Activated naive CD4-positive, alpha-beta T cell treated with anti-CD3 and anti-CD28 coated beads, Interleukin-2, amount 10 ng/mL, durations not matched to agents 7 days and 5 days (primary cell): Measurements from ENCODE around the gene CFAP54.
"Not testable (repeated sequence)": the region's sequence is repeated elsewhere in the genome, so short reads cannot be mapped to it uniquely, and the experiment has no call there.

Source experiments
- CTCF ChIA-PET: fragments of 350-600 bp; sonication (Branson Sonifier 250); formaldehyde crosslinking; loops from one replicate; lab custom pipeline; 2021; ENCODE audit warnings: antibody characterized with exemption; lab: Charles Lee
- DNase-seq: peaks from one replicate; pipeline ENCODE4 v3.0.0-alpha.2; 2020
- H3K27ac Mint-ChIP-seq: one replicate; pipeline ENCODE4 v1.8.0; 2021; ENCODE audit warnings: mild to moderate bottlenecking, moderate library complexity, mixed read lengths
- H3K27me3 Mint-ChIP-seq: one replicate; pipeline ENCODE4 v1.8.0; 2021; ENCODE audit warnings: mild to moderate bottlenecking, mixed read lengths
- H3K36me3 Mint-ChIP-seq: one replicate; pipeline ENCODE4 v1.8.0; 2021; ENCODE audit warnings: mixed read lengths
- H3K4me1 Mint-ChIP-seq: one replicate; pipeline ENCODE4 v1.8.0; 2021; ENCODE audit warnings: mixed read lengths
- H3K4me3 Mint-ChIP-seq: one replicate; pipeline ENCODE4 v1.8.0; 2021; ENCODE audit warnings: mild to moderate bottlenecking, moderate library complexity, mixed read lengths
- H3K9me3 Mint-ChIP-seq: one replicate; pipeline ENCODE4 v1.8.0; 2021; ENCODE audit warnings: mixed read lengths

The CFAP54 gene

DNA sequence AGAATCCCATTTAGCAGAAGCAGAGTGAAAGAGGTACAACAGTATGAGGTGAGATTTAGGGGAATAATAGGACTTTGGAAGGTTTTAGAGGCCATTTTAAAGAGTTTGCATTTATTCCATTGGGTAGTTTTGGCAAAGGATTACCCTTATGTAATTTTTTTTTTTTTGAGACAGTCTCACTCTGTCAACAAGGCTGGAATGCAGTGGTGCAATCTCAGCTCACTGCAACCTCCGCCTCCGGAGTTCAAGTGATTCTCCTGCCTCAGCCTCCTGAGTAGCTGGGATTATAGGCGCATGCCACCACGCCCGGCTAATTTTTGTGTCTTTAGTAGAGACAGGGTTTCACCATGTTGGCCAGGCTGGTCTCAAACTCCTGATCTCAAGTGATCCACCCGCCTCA lies 4.8 kb downstream of the CFAP54 start:
- CTCF ChIA-PET, DNase-seq, H3K4me3 Mint-ChIP-seq, H3K36me3 Mint-ChIP-seq, H3K27ac Mint-ChIP-seq, H3K9me3 Mint-ChIP-seq: not testable (repeated sequence)
- Mint-ChIP-seq H3K27me3 (peaks cover 22% of the 10 kb centered on the region), H3K4me1 (peaks cover 34% of the 10 kb centered on the region)

DNA sequence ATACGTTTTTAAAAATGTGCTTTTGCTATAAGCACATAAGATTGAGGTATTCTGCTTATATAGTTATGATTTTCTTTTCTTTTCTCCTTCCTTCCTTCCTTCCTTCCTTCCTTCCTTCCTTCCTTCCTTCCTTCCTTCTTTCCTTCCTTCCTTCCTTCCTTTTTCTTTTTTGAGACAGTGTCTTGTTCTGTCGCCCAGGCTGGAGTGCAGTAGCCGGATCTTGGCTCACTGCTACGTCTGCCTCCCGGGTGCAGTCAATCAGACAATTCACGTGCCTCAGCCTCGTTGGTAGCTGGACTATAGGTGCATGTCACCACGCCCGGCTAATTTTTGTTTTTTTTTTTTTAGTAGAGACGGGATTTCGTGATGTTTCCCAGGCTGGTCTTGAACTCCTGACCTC lies 5.8 kb downstream of the CFAP54 start:
- Mint-ChIP-seq H3K4me3 (no peak overlapping the region), H3K9me3 (peaks cover 2% of the 10 kb centered on the region), H3K27ac (no peak overlapping the region), H3K4me1 (peaks cover 33% of the 10 kb centered on the region), H3K36me3 (peaks cover 8% of the 10 kb centered on the region), H3K27me3 (peaks cover 15% of the 10 kb centered on the region)
- CTCF ChIA-PET: no interaction called here
- no peak for DNase-seq

DNA sequence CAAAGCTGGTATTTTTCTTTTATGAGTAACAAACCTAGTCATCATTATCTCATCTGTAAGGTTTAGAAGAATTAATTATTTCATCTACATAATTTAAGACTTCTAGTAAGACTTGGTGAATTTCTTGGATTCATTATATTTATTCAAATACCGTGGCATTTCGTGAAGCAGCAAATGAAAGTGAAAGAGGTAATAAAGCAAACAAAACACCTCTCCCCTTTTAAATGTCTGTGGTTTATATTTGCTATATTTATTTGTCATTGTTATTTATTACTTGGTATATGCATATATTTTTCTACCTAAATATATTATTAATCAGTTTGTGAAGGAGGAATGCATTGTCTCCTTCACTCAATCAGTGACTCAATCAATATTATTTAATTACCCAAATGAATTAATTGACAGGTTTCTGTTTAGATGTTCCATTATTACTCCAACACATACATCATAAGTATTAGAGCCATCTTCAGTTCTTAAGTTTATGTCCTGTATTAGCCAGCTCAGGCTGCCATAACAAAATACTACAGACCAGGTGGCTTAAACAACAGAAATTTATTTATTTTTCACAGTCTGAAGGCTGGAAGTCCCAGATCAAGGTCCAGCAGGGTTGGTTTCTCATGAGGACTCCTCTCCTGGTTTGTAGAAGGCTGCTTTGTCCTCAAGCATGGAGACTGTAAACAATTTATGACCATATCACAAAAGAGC lies 6.6 kb downstream of the CFAP54 start:
- Mint-ChIP-seq H3K36me3 (peaks cover 8% of the 10 kb centered on the region), H3K27ac (no peak overlapping the region)
- CTCF ChIA-PET: interaction anchor here (0.6 to 1.5 kb wide), 2 partner anchors 21 to 38 kb away, joined by 3 to 4 read pairs; no protein-coding TSS in a partner anchor

DNA sequence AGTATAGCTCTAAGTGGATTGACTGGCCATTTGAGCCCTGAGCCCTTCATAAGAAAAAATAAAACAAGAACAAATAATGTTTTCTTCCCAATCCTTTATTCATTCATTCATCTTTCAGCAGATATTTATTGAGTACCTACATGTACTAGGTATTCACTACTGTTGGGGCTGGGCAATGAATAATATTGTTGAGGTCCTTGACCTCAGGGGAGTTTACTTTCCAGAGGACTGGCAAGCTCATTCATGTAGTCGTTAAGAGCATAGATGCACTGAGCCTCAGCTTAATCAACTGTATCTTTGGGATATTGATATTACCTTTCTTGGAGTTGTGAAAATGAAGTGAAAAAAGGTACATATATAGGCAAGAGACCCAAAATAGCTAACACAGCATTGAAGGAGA lies 7.6 kb downstream of the CFAP54 start:
- Mint-ChIP-seq H3K4me1 (peaks cover 50% of the 10 kb centered on the region), H3K36me3 (peaks cover 8% of the 10 kb centered on the region), H3K27ac (no peak overlapping the region), H3K9me3 (peaks cover 2% of the 10 kb centered on the region), H3K4me3 (no peak overlapping the region), H3K27me3 (peaks cover 5% of the 10 kb centered on the region)
- CTCF ChIA-PET: interaction anchor here (0.8 to 1.6 kb wide), 3 partner anchors 11 to 96 kb away, joined by 3 to 6 read pairs (median 4); no protein-coding TSS in a partner anchor
- DNase-seq: no peak

More for the DNA sequence above, 6.6 kb downstream of the CFAP54 start:
- DNase-seq: no peak
- peaks cover 40% of the 10 kb centered on the region for H3K4me1 Mint-ChIP-seq
- peaks cover 2% of the 10 kb centered on the region for H3K9me3 Mint-ChIP-seq
- no peak overlapping the region for H3K4me3 Mint-ChIP-seq
- peaks cover 12% of the 10 kb centered on the region for H3K27me3 Mint-ChIP-seq

DNA sequence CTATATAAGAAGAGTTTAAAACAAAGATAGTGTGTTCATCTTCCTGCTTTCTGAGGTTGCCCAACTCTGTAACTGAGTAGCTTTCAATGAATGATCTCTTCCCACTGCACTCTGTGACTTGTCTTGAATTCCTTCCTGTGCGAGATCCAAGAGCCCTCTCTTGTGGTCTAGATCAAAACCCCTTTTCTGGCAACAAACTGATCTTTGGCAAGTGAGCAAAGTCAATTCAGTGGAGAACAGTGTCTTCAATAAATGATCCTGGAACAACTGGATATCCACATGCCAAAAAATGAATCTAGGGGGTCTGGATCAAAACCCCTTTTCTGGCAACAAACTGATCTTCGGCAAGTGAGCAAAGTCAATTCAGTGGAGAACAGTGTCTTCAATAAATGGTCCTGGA lies 8.5 kb downstream of the CFAP54 start:
- Mint-ChIP-seq H3K36me3 (peaks cover 8% of the 10 kb centered on the region), H3K9me3 (peaks cover 2% of the 10 kb centered on the region), H3K27me3 (no peaks in the 10 kb centered on the region), H3K27ac (no peak overlapping the region), H3K4me1 (peaks cover 57% of the 10 kb centered on the region), H3K4me3 (no peak overlapping the region)
- no peak for DNase-seq
- CTCF ChIA-PET: interaction anchor here (0.8 to 1.6 kb wide), 3 partner anchors 12 to 97 kb away, joined by 3 to 6 read pairs (median 4); no protein-coding TSS in a partner anchor

DNA sequence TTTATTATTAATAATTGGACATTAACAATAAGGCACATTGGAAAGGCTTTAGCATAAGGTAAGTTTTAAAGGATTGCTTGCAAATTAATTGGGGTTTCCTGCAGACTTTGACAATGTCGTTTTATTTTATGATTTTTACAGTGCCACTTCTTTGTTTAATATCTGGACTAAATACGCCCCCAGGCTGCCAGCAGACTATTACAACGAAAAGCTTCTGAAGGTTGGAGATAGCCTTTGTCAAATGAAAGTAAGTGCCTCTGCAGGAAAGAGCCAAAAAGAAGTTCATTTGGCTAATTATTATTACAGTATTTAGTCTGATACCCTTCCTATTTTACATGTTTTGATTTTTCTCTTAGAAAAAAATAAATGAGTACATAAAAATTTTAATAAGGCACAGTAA lies 11.3 kb downstream of the CFAP54 start:
- CTCF ChIA-PET: interaction anchor here (0.5 to 2.6 kb wide), 4 partner anchors 14 to 289 kb away, joined by 3 to 15 read pairs (median 4); no protein-coding TSS in a partner anchor
- DNase-seq: no peak
- Mint-ChIP-seq H3K9me3 (peaks cover 2% of the 10 kb centered on the region), H3K4me1 (peaks cover 63% of the 10 kb centered on the region), H3K36me3 (peaks cover 10% of the 10 kb centered on the region), H3K4me3 (no peak overlapping the region), H3K27me3 (peaks cover 4% of the 10 kb centered on the region), H3K27ac (peak overlapping the region; percentile 81)

DNA sequence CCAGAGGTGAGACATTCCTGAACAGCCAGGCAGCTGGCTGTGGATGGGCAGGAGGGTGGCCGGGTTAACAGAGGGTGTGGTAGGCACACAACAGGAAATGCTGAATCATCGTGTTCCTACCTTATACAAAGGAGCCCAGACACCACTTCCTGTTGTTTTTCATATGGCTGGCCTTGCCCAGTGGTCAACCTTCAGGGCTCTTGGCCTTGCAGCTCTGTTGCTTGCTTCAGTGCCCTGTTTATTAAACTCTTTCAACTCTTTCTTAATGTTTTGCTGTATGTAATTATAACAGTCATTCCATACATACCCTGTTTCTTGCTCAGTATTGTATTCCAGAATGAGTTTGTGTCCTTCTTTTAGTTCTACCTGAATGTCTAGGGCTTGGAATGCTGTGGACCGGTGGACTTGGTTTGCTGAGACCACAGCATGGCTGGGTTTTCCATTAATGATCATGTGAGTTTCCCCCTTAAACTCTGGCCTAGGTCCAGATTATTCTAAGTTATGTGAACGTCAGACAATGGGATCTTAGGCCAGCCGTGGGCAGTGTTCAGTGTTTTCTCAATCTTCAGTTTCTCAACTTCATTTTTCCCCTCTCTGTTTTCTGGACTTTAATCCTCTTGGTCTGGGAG lies 11.9 kb downstream of the CFAP54 start:
- DNase-seq: peak; percentile 53
- H3K27ac Mint-ChIP-seq: peak overlapping the region; percentile 81
- H3K9me3 Mint-ChIP-seq: peaks cover 2% of the 10 kb centered on the region
- H3K27me3 Mint-ChIP-seq: peaks cover 4% of the 10 kb centered on the region
- H3K36me3 Mint-ChIP-seq: peaks cover 10% of the 10 kb centered on the region
- H3K4me1 Mint-ChIP-seq: peaks cover 61% of the 10 kb centered on the region
- CTCF ChIA-PET: interaction anchor here (0.5 to 2.6 kb wide), 6 partner anchors 15 to 290 kb away, joined by 3 to 15 read pairs (median 4); no protein-coding TSS in a partner anchor
- no peak overlapping the region for H3K4me3 Mint-ChIP-seq

DNA sequence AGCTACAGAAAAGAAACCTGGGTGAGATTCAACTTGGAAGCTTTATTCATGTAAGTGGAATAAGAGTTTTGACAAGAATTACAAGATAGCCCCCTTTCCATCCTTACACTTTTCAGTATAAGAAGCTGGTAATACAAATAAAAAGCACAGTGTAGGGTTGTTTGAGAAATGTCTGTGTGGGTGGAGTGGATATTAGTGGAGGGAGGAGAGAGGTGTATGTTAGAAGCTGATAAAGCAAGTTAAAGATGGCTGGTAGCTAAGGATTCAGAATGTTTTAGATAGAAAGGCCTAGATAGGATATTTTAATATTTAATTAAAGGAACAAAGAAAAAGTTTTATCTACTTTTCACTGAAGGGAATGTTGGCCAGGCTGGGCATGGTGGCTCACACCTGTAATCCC lies 12.5 kb downstream of the CFAP54 start:
- peaks cover 10% of the 10 kb centered on the region for H3K36me3 Mint-ChIP-seq
- peaks cover 54% of the 10 kb centered on the region for H3K4me1 Mint-ChIP-seq
- H3K9me3 Mint-ChIP-seq: peaks cover 2% of the 10 kb centered on the region
- H3K4me3 Mint-ChIP-seq: no peak overlapping the region
- CTCF ChIA-PET: interaction anchor here (0.7 to 2.6 kb wide), 6 partner anchors 14 to 438 kb away, joined by 3 to 15 read pairs (median 4); no protein-coding TSS in a partner anchor
- peak overlapping the region; percentile 81 for H3K27ac Mint-ChIP-seq
- no peak for DNase-seq
- peaks cover 4% of the 10 kb centered on the region for H3K27me3 Mint-ChIP-seq

DNA sequence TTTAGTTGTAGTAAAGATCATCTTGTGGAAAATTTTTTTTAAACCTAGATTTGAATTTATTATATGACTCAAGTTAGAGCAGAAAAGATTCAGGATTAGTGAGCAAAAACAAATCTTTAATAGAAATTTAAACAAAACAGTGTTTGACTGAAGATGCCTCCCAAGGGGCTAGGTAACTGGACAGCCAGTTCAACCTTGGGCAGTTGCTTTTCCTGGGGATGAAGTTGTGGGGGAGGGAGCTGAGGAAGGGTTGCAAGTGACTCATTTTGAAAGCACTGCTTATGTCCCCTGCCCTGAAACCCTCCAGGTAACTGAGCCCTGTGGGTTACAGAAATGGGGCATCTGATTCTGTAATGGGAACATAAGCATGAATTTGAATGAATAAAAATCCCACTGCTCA lies 13.1 kb downstream of the CFAP54 start:
- H3K4me1 Mint-ChIP-seq: peaks cover 48% of the 10 kb centered on the region

DNA sequence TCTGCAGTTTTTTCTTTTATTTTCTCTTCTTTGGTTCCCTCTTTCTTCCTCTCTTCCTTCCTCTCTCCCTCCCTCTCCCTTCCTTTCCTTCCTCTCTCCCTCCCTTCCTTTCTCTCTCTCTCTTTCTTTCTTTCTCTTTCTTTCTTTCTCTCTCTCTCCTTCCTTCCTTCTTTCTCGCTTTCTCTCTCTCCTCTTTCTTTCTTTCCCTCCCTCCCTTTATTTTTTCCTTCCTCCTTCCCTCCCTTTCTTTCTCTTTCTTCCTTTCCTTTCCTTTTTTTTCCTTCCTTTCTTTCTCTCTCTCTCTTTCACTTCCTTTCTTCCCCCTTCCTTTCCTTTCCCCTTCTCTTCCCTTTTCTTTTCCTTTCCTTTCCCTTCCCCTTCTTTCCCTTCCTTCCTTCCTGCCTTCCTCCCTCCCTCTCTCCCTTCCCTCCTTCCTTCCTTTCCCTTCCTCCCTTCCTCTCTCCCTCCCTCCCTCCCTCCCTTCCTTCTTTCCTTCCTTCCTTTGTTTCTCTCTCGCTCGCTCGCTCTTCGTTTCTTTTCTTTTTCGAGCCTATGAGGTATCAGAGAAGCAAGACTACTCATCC lies 13.7 kb downstream of the CFAP54 start:
- Mint-ChIP-seq H3K4me3 (no peak overlapping the region), H3K4me1 (peaks cover 43% of the 10 kb centered on the region), H3K27me3 (peaks cover 4% of the 10 kb centered on the region), H3K9me3 (no peaks in the 10 kb centered on the region), H3K36me3 (peaks cover 6% of the 10 kb centered on the region), H3K27ac (peak overlapping the region; percentile 90)
- DNase-seq: no peak
- CTCF ChIA-PET: interaction anchor here (0.6 to 2.6 kb wide), 5 partner anchors 13 to 439 kb away, joined by 3 to 15 read pairs (median 3); no protein-coding TSS in a partner anchor

More for the DNA sequence above, 13.1 kb downstream of the CFAP54 start:
- no peak for DNase-seq
- H3K36me3 Mint-ChIP-seq: peaks cover 10% of the 10 kb centered on the region
- CTCF ChIA-PET: interaction anchor here (1.3 to 2.6 kb wide), 3 partner anchors 14 to 438 kb away, joined by 3 to 15 read pairs (median 7); no protein-coding TSS in a partner anchor
- peaks cover 4% of the 10 kb centered on the region for H3K27me3 Mint-ChIP-seq
- H3K27ac Mint-ChIP-seq: peak overlapping the region; percentile 90
- H3K4me3 Mint-ChIP-seq: no peak overlapping the region
- H3K9me3 Mint-ChIP-seq: peaks cover 2% of the 10 kb centered on the region

DNA sequence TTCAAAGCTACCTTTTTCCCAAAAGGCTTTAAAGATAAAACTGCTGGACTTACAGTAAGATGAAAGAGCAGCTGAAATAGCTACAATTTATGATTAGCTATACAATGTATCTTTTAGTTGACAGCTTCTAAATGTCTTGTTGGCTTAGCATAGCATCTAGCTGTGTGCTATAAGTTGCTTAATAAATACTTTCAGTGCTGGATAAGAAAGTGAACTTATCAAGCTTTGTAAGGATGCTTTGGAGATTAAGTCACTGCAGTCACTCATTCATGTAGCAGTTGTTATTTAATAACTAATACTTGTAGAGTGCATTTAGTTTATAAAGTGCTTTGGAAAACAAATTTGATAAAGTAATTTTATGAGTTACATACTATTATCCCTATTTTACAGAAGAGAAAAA lies 14.6 kb downstream of the CFAP54 start:
- Mint-ChIP-seq H3K4me3 (no peak overlapping the region), H3K9me3 (no peaks in the 10 kb centered on the region), H3K27me3 (peaks cover 4% of the 10 kb centered on the region), H3K27ac (no peak overlapping the region), H3K36me3 (peaks cover 4% of the 10 kb centered on the region), H3K4me1 (peaks cover 41% of the 10 kb centered on the region)
- no peak for DNase-seq
- CTCF ChIA-PET: interaction anchor here (0.6 to 1.3 kb wide), 7 partner anchors 13 to 429 kb away, joined by 3 to 8 read pairs (median 3); partner anchors contain the start of gene CFAP54

DNA sequence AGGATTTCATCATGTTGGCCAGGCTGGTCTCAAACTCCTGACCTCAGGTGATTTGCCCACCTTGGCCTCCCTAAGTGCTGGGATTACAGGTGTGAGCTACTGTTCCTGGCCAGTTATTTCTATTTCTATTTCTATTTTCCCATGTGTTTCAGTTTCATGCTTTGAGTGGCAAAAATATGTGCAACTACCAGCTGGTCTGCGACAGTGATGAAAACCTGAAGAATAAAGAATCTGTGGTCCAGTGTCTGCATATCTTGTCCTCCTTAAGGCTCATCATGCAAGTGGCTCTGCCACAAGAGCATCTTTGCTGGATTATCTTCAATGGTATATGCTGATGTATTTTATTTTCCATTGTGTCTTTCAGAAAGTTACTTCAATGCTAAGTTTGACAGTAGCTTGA lies 17.4 kb downstream of the CFAP54 start:
- CTCF ChIA-PET: interaction anchor here (0.6 to 1.9 kb wide), 2 partner anchors 17 to 46 kb away, joined by 3 to 6 read pairs; partner anchors contain the start of gene CFAP54
- Mint-ChIP-seq H3K4me3 (no peak overlapping the region), H3K27me3 (peaks cover 4% of the 10 kb centered on the region), H3K27ac (no peak overlapping the region), H3K9me3 (no peaks in the 10 kb centered on the region), H3K4me1 (peaks cover 22% of the 10 kb centered on the region), H3K36me3 (peaks cover 2% of the 10 kb centered on the region)
- no peak for DNase-seq

DNA sequence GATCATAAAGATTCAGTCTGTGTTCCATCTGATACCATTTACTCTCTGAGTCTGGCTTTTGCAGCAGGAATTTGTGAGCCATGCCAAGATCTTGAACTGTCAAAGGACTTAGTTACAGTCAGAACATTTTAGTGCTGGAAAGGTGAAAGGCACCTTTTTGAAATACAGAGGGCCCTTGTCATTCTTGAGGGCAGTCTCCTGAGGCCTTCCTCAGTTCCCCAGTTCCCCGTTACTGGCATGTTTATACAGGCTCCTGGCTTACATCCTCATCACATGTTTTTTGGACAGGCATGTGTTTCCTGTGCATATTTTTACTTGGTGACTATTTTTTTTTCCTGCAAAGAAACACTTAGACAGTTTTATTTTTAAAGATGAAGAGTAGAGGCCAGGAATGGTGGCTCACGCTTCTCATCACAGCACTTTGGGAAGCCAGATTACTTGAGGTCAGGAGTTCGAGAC lies 21.0 kb downstream of the CFAP54 start:
- H3K36me3 Mint-ChIP-seq: no peaks in the 10 kb centered on the region
- DNase-seq: no peak
- no peak overlapping the region for H3K4me3 Mint-ChIP-seq
- H3K4me1 Mint-ChIP-seq: peaks cover 4% of the 10 kb centered on the region
- CTCF ChIA-PET: no interaction called here
- no peak overlapping the region for H3K27ac Mint-ChIP-seq
- no peaks in the 10 kb centered on the region for H3K9me3 Mint-ChIP-seq
- no peaks in the 10 kb centered on the region for H3K27me3 Mint-ChIP-seq

DNA sequence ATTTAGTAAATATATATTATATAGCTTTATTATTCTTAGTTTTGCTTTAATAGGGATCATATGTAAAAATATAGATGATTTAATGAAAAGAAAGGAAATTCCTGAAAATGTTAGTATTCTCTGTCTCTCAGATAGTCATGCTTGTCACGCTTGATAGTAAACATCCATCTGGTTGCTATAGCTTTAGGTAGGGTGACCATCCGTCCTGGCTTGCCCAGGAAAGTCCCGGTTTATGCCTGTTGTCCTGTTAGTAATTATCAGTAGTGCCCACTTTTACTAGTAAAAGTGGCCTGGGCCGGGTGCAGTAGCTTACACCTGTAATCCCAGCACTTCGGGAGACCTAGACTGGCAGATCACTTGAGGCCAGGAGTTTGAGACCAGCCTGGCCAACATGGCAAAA lies 23.8 kb downstream of the CFAP54 start:
- no peak overlapping the region for H3K4me3 Mint-ChIP-seq
- CTCF ChIA-PET: interaction anchor here (0.9 to 1.6 kb wide), 5 partner anchors 23 to 594 kb away, joined by 3 to 6 read pairs (median 3); partner anchors contain the start of gene CFAP54
- H3K4me1 Mint-ChIP-seq: peaks cover 19% of the 10 kb centered on the region
- no peaks in the 10 kb centered on the region for H3K36me3 Mint-ChIP-seq
- H3K27ac Mint-ChIP-seq: no peak overlapping the region
- H3K9me3 Mint-ChIP-seq: no peaks in the 10 kb centered on the region
- H3K27me3 Mint-ChIP-seq: no peaks in the 10 kb centered on the region
- no peak for DNase-seq
